ENCODE results near the gene EML4.

EML4 gene

DNA sequence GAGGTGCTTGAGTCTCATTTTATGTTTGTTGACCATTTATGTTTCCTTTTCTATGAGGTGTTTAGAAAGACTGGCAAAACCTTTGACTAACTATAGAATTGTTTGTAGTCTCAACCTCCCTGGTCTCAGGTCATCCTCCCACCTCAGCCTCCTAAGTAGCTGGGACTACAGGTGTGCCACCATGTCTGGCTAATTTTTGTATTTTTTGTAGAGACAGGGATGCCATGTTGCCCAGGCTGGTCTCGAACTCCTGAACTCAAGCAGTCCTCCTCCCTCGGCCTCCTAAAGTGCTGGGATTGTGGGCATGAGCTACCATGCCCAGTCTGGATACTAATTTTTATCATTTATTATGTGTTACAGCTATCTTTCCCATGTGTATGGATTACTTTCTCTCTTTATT is 67.8 kb downstream of the EML4 start:
- H3K36me3 ChIP-seq (ENCODE audit: control insufficient read depth in 1 of 2, insufficient read depth in 2 of 2, low read length in 2 of 2) = no peaks in the 10 kb centered on the region
- no peak overlapping the region for H3K27ac ChIP-seq (ENCODE audit: low read depth, low read length)
- no peak overlapping the region for H3K9ac ChIP-seq (ENCODE audit: low read depth in 1 of 2, low read length in 2 of 2)
- no peak overlapping the region for H3K4me3 ChIP-seq (ENCODE audit: low read depth in 1 of 2, low read length in 2 of 2)
- no peaks in the 10 kb centered on the region for H3K9me3 ChIP-seq (ENCODE audit: control insufficient read depth in 1 of 2, low read length in 2 of 2)
- H3K4me1 ChIP-seq (ENCODE audit: control insufficient read depth in 1 of 2, insufficient read depth in 2 of 2, low read length in 2 of 2) = peaks cover 14 to 27% of the 10 kb centered on the region in 2 donors
- H3K27me3 ChIP-seq (ENCODE audit: control insufficient read depth in 1 of 2, insufficient read depth in 2 of 2, low read length in 2 of 2) = no peaks in the 10 kb centered on the region

DNA sequence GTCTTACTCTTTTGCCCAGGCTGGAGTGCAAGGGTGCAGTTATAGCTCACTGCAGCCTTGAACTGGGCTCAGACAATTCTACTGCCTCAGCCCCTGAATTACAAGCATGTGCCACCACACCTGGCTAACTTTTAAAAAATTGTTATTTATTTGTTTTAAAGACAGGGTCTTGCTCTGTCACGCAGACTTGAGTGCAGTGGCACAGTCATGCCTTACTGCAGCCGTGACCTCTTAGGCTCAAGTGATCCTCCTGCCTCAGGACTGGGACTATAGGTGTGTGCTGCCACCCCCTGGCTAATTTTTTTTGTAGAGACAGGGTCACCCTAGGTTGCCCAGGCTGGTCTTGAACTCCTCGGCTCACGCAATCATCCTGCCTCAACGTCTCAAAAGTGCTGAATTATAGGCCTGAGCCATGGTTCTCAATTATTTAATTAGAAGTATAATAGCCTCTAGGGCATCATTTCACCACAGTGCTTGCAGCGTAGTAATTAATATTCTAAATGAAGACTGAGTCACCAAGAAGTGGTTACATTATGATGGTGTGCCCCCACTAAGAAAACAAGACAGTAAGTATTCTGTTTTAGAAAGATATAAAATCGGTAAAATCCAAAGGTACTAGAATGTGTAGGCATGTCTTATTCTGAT is 69.6 kb downstream of the EML4 start:
- H3K36me3 ChIP-seq (ENCODE audit: control insufficient read depth in 1 of 2, insufficient read depth in 2 of 2, low read length in 2 of 2) = no peaks in the 10 kb centered on the region
- no peaks in the 10 kb centered on the region for H3K9me3 ChIP-seq (ENCODE audit: control insufficient read depth in 1 of 2, low read length in 2 of 2)
- H3K27ac ChIP-seq (ENCODE audit: low read depth, low read length) = no peak overlapping the region
- peaks cover 25 to 33% of the 10 kb centered on the region in 2 donors for H3K4me1 ChIP-seq (ENCODE audit: control insufficient read depth in 1 of 2, insufficient read depth in 2 of 2, low read length in 2 of 2)
- H3K27me3 ChIP-seq (ENCODE audit: control insufficient read depth in 1 of 2, insufficient read depth in 2 of 2, low read length in 2 of 2) = no peaks in the 10 kb centered on the region
- H3K4me3 ChIP-seq (ENCODE audit: low read depth in 1 of 2, low read length in 2 of 2) = no peak overlapping the region
- H3K9ac ChIP-seq (ENCODE audit: low read depth in 1 of 2, low read length in 2 of 2) = no peak overlapping the region

DNA sequence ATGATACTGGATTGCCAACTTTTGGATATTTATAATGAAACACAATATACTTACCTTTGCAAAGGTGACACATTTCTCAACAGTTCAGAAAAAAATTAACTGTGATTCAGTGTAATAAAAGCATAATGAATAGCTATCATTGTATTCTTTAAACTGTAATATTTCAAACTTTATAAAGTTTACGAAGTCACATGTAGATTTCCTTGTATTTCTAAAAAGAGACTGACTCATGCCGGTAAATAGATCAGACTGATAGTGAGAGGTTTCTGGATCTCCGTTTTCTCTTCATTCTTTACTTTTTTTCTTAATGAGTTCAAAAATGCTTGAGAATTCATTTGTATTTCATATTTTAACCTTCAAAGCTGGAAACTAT is 70.1 kb downstream of the EML4 start:
- Histone ChIP-seq H3K9ac (ENCODE audit: low read depth in 1 of 2, low read length in 2 of 2) (no peak overlapping the region), H3K27ac (ENCODE audit: low read depth, low read length) (no peak overlapping the region), H3K4me1 (ENCODE audit: control insufficient read depth in 1 of 2, insufficient read depth in 2 of 2, low read length in 2 of 2) (peaks cover 25 to 34% of the 10 kb centered on the region in 2 donors), H3K4me3 (ENCODE audit: low read depth in 1 of 2, low read length in 2 of 2) (no peak overlapping the region), H3K27me3 (ENCODE audit: control insufficient read depth in 1 of 2, insufficient read depth in 2 of 2, low read length in 2 of 2) (no peaks in the 10 kb centered on the region), H3K36me3 (ENCODE audit: control insufficient read depth in 1 of 2, insufficient read depth in 2 of 2, low read length in 2 of 2) (no peaks in the 10 kb centered on the region), H3K9me3 (ENCODE audit: control insufficient read depth in 1 of 2, low read length in 2 of 2) (no peaks in the 10 kb centered on the region)

DNA sequence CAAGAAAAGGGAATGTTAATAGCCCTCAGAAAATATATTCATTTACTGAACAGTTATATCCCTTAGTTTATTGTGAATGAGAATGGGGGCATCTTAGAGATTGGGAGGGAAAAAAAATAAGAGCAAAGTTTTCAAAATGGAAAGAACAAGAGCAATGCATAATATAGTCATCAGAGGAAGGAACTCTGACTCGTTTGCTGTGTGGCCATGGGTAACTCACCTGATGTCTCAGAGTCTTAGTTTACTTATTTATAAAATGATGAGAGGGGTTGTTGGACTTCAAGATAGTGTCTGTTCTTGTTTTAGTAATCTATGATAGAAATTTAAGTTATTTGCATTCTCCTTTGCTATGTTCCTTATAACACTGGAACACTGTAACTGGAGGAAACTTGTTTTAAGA is 70.7 kb downstream of the EML4 start:
- H3K9me3 ChIP-seq (ENCODE audit: control insufficient read depth in 1 of 2, low read length in 2 of 2) = no peaks in the 10 kb centered on the region
- no peak overlapping the region for H3K9ac ChIP-seq (ENCODE audit: low read depth in 1 of 2, low read length in 2 of 2)
- peaks cover 25 to 39% of the 10 kb centered on the region in 2 donors for H3K4me1 ChIP-seq (ENCODE audit: control insufficient read depth in 1 of 2, insufficient read depth in 2 of 2, low read length in 2 of 2)
- H3K4me3 ChIP-seq (ENCODE audit: low read depth in 1 of 2, low read length in 2 of 2) = no peak overlapping the region
- H3K27me3 ChIP-seq (ENCODE audit: control insufficient read depth in 1 of 2, insufficient read depth in 2 of 2, low read length in 2 of 2) = no peaks in the 10 kb centered on the region
- no peaks in the 10 kb centered on the region for H3K36me3 ChIP-seq (ENCODE audit: control insufficient read depth in 1 of 2, insufficient read depth in 2 of 2, low read length in 2 of 2)
- no peak overlapping the region for H3K27ac ChIP-seq (ENCODE audit: low read depth, low read length)

DNA sequence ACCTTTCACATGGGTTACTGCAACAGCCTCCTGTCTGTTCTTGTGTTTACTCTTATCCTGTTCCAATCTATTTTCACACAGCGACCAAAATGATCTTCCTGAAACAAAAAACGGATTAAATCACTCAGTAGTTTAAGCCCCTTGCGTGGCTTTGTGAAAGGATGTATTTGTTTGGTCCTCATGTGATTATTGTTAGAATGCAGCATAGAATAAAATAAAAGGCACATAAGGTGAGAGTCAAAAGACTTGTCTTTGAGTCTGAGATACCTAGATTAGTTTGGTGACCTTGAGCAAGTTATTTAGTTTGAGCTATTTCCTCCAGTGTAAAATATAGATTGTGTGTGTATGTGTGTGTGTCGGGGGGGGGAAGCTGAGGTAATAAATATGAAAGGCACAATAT is 72.4 kb downstream of the EML4 start:
- Histone ChIP-seq H3K9me3 (ENCODE audit: control insufficient read depth in 1 of 2, low read length in 2 of 2) (no peaks in the 10 kb centered on the region), H3K4me1 (ENCODE audit: control insufficient read depth in 1 of 2, insufficient read depth in 2 of 2, low read length in 2 of 2) (peaks cover 25 to 36% of the 10 kb centered on the region in 2 donors), H3K27ac (ENCODE audit: low read depth, low read length) (no peak overlapping the region), H3K36me3 (ENCODE audit: control insufficient read depth in 1 of 2, insufficient read depth in 2 of 2, low read length in 2 of 2) (peaks cover 6 to 9% of the 10 kb centered on the region in 2 donors), H3K4me3 (ENCODE audit: low read depth in 1 of 2, low read length in 2 of 2) (no peak overlapping the region), H3K27me3 (ENCODE audit: control insufficient read depth in 1 of 2, insufficient read depth in 2 of 2, low read length in 2 of 2) (no peaks in the 10 kb centered on the region), H3K9ac (ENCODE audit: low read depth in 1 of 2, low read length in 2 of 2) (no peak overlapping the region)

DNA sequence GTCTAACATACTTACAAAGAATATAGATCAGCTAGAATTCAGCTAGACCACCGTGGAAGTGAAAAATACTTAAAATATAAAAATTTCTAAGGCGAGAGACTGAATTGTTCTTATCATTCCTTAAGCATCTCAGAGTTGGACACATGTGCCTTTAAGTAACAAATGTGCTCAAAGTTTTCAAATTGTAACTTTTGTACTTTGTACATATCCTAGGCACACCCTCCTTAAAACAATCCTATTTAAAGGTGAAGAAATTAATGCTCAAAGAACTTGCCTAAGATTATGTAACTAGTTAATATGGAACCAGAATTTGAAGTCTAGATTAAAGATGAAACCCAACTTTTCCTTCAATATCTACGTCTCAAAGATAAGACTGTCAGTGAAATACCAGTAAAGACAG is 74.1 kb downstream of the EML4 start:
- peaks cover 25 to 36% of the 10 kb centered on the region in 2 donors for H3K4me1 ChIP-seq (ENCODE audit: control insufficient read depth in 1 of 2, insufficient read depth in 2 of 2, low read length in 2 of 2)
- H3K27me3 ChIP-seq (ENCODE audit: control insufficient read depth in 1 of 2, insufficient read depth in 2 of 2, low read length in 2 of 2) = no peaks in the 10 kb centered on the region
- no peak overlapping the region for H3K9ac ChIP-seq (ENCODE audit: low read depth in 1 of 2, low read length in 2 of 2)
- H3K4me3 ChIP-seq (ENCODE audit: low read depth in 1 of 2, low read length in 2 of 2) = no peak overlapping the region
- no peak overlapping the region for H3K27ac ChIP-seq (ENCODE audit: low read depth, low read length)
- H3K36me3 ChIP-seq (ENCODE audit: control insufficient read depth in 1 of 2, insufficient read depth in 2 of 2, low read length in 2 of 2) = peaks cover 8 to 14% of the 10 kb centered on the region in 2 donors
- H3K9me3 ChIP-seq (ENCODE audit: control insufficient read depth in 1 of 2, low read length in 2 of 2) = no peaks in the 10 kb centered on the region

DNA sequence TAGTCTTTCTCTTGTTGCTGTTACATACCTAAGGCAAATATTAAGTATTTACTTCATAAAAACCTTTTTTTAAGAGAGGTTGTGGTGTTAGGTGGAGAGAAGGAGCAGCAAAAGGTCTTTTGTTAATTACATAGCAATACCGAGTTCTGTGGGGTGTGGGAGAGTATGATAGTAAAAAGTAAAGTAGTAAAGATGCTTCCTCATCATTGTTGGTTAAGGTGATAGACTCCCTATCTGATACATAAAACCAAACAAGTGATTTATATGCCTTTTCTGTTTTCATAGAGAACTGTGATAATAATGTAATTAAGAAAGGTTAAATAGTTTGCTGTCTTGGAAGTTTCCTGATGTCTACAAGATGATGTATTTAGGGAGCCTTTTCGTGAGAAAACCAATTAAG is 75.4 kb downstream of the EML4 start:
- H3K9me3 ChIP-seq (ENCODE audit: control insufficient read depth in 1 of 2, low read length in 2 of 2) = no peaks in the 10 kb centered on the region
- H3K4me1 ChIP-seq (ENCODE audit: control insufficient read depth in 1 of 2, insufficient read depth in 2 of 2, low read length in 2 of 2) = peaks cover 23 to 35% of the 10 kb centered on the region in 2 donors
- H3K36me3 ChIP-seq (ENCODE audit: control insufficient read depth in 1 of 2, insufficient read depth in 2 of 2, low read length in 2 of 2) = peaks cover 8 to 14% of the 10 kb centered on the region in 2 donors
- H3K27me3 ChIP-seq (ENCODE audit: control insufficient read depth in 1 of 2, insufficient read depth in 2 of 2, low read length in 2 of 2) = no peaks in the 10 kb centered on the region
- H3K9ac ChIP-seq (ENCODE audit: low read depth in 1 of 2, low read length in 2 of 2) = no peak overlapping the region
- no peak overlapping the region for H3K4me3 ChIP-seq (ENCODE audit: low read depth in 1 of 2, low read length in 2 of 2)
- H3K27ac ChIP-seq (ENCODE audit: low read depth, low read length) = no peak overlapping the region

DNA sequence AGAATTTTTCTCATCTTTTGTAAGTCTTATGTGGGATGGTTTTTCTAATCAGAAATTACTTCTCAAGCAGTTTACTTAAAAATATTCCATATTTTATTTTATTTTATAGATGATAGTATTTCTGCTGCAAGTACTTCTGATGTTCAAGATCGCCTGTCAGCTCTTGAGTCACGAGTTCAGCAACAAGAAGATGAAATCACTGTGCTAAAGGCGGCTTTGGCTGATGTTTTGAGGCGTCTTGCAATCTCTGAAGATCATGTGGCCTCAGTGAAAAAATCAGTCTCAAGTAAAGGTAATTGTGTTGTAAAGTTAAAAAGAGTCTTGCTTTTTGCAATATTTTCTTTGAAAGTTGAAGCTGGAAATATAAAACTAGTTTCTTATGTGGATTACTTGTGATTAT is 76.2 kb downstream of the EML4 start:
- no peak overlapping the region for H3K4me3 ChIP-seq (ENCODE audit: low read depth in 1 of 2, low read length in 2 of 2)
- peaks cover 30 to 40% of the 10 kb centered on the region in 2 donors for H3K4me1 ChIP-seq (ENCODE audit: control insufficient read depth in 1 of 2, insufficient read depth in 2 of 2, low read length in 2 of 2)
- H3K9me3 ChIP-seq (ENCODE audit: control insufficient read depth in 1 of 2, low read length in 2 of 2) = no peaks in the 10 kb centered on the region
- H3K36me3 ChIP-seq (ENCODE audit: control insufficient read depth in 1 of 2, insufficient read depth in 2 of 2, low read length in 2 of 2) = peaks cover 8 to 14% of the 10 kb centered on the region in 2 donors
- H3K27ac ChIP-seq (ENCODE audit: low read depth, low read length) = no peak overlapping the region
- no peaks in the 10 kb centered on the region for H3K27me3 ChIP-seq (ENCODE audit: control insufficient read depth in 1 of 2, insufficient read depth in 2 of 2, low read length in 2 of 2)
- H3K9ac ChIP-seq (ENCODE audit: low read depth in 1 of 2, low read length in 2 of 2) = no peak overlapping the region

DNA sequence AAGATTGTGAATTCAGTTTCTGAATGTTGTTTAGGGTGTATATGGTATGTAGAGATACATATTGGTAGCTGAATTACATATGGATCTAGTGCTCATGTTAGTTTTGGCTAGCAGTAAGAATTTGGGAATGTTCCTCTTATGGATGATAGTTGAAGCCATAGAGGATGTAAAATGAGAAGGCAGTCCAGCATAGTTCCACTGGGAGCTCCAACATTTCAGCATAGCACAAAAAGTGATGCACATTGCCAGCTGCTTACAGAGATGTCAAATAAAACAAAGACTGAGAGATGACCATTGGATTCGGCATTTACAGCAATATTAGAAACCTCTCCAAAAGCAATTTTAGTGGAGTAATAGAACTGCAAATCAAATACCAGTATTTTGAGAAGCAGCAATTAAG is 77.4 kb downstream of the EML4 start:
- Histone ChIP-seq H3K4me1 (ENCODE audit: control insufficient read depth in 1 of 2, insufficient read depth in 2 of 2, low read length in 2 of 2) (peaks cover 30 to 32% of the 10 kb centered on the region in 2 donors), H3K9me3 (ENCODE audit: control insufficient read depth in 1 of 2, low read length in 2 of 2) (no peaks in the 10 kb centered on the region)

DNA sequence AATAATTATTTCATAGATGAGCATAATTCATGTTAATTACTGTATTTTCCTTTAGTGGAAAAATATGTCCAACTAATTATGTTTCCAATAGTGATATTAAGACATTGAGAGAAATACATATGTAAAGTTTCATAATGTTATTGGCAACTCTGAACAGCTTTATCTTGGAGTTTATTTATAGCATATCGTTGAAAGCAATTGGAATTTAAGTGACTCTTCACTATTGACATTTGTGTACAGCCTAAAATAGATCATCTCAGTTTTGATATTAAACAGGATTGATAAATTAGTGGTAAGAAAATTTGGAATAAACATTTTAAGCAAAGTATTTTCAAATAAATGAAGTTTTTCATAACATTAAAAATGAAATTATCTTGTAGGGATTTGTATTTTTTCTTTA is 79.7 kb downstream of the EML4 start:
- no peak overlapping the region for H3K9ac ChIP-seq (ENCODE audit: low read depth in 1 of 2, low read length in 2 of 2)
- H3K4me3 ChIP-seq (ENCODE audit: low read depth in 1 of 2, low read length in 2 of 2) = no peak overlapping the region
- no peaks in the 10 kb centered on the region for H3K27me3 ChIP-seq (ENCODE audit: control insufficient read depth in 1 of 2, insufficient read depth in 2 of 2, low read length in 2 of 2)
- peaks cover 17 to 21% of the 10 kb centered on the region in 2 donors for H3K4me1 ChIP-seq (ENCODE audit: control insufficient read depth in 1 of 2, insufficient read depth in 2 of 2, low read length in 2 of 2)
- peaks cover 8 to 30% of the 10 kb centered on the region in 2 donors for H3K36me3 ChIP-seq (ENCODE audit: control insufficient read depth in 1 of 2, insufficient read depth in 2 of 2, low read length in 2 of 2)
- no peak overlapping the region for H3K27ac ChIP-seq (ENCODE audit: low read depth, low read length)
- H3K9me3 ChIP-seq (ENCODE audit: control insufficient read depth in 1 of 2, low read length in 2 of 2) = no peaks in the 10 kb centered on the region

More for the DNA sequence above, 77.4 kb downstream of the EML4 start:
- H3K36me3 ChIP-seq (ENCODE audit: control insufficient read depth in 1 of 2, insufficient read depth in 2 of 2, low read length in 2 of 2) = peaks cover 8 to 19% of the 10 kb centered on the region in 2 donors
- H3K4me3 ChIP-seq (ENCODE audit: low read depth in 1 of 2, low read length in 2 of 2) = no peak overlapping the region
- no peak overlapping the region for H3K27ac ChIP-seq (ENCODE audit: low read depth, low read length)
- H3K27me3 ChIP-seq (ENCODE audit: control insufficient read depth in 1 of 2, insufficient read depth in 2 of 2, low read length in 2 of 2) = no peaks in the 10 kb centered on the region
- no peak overlapping the region for H3K9ac ChIP-seq (ENCODE audit: low read depth in 1 of 2, low read length in 2 of 2)
